Right renal pelvis (tissue), 4 donors: ENCODE results near the gene ABCB8. TPM values are rescaled to one million over a fixed set of nuclear protein-coding genes. Genes with fewer than 3 reads are reported as not detected.

ENCODE experiments used
- DNase-seq, 4 donors: peaks; one replicate each; pipeline ENCODE4 v3.0.0-alpha.2; 2013; ENCODE audit warnings: low read depth in 4 of 4, low spot score in 3 of 4, missing footprints in 1 of 4
- polyA plus RNA-seq, 4 donors: library from polyadenylated mRNA; unstranded; fragments of 120-200 nt; gene quantifications; one replicate each; pipeline ENCODE4 v1.2.1, GENCODE V29; 2013; ENCODE audit not compliant: insufficient read length in 4 of 4

ABCB8 gene
- polyA plus RNA-seq, 4 donors: 18.7 to 23.7 (median 21.3) TPM

GRCh38 chr7:151053096-151053495, 24.8 kb downstream of the ABCB8 start:
- no peak for DNase-seq

- DNase-seq: no peak
Observed at GRCh38 chr7:151053751-151054150, 25.5 kb downstream of the ABCB8 start.

- no peak for DNase-seq
Observed at GRCh38 chr7:151056283-151056665, 28.0 kb downstream of the ABCB8 start.

- DNase-seq: no peak
Observed at GRCh38 chr7:151056666-151057505, 28.6 kb downstream of the ABCB8 start.

- DNase-seq: no peak
Observed at GRCh38 chr7:151057506-151057988, 29.3 kb downstream of the ABCB8 start, which contains the start of gene CDK5. Gene CDK5 (minus strand): TSS chr7:151057897. CDS start chr7:151057848, 49 bp downstream.

GRCh38 chr7:151057989-151058780, 29.9 kb downstream of the ABCB8 start:
- DNase-seq: peak; percentile 95 to 99 (median 97)

GRCh38 chr7:151058781-151059366, 30.6 kb downstream of the ABCB8 start:
- peak in 1 of 4 donors; percentile 26 for DNase-seq

- DNase-seq: peak in 3 of 4 donors; percentile 65 to 73 (median 70)
Observed at GRCh38 chr7:151059367-151060112, 31.3 kb downstream of the ABCB8 start, which contains the start of gene SLC4A2. Gene SLC4A2 (plus strand): TSS chr7:151059589. CDS start chr7:151061988, 2,399 bp downstream.

- DNase-seq: no peak
Observed at GRCh38 chr7:151060113-151060415, 31.8 kb downstream of the ABCB8 start.

GRCh38 chr7:151060416-151061212, 32.4 kb downstream of the ABCB8 start:
- DNase-seq: no peak

GRCh38 chr7:151061213-151062110, 33.2 kb downstream of the ABCB8 start:
- no peak for DNase-seq

- DNase-seq: no peak
Observed at GRCh38 chr7:151062111-151062398, 33.8 kb downstream of the ABCB8 start.

GRCh38 chr7:151062399-151063211, 34.4 kb downstream of the ABCB8 start:
- DNase-seq: no peak

- DNase-seq: no peak
Observed at GRCh38 chr7:151063212-151063561, 34.9 kb downstream of the ABCB8 start.

- DNase-seq: no peak
Observed at GRCh38 chr7:151064454-151064853, 36.2 kb downstream of the ABCB8 start.

- no peak for DNase-seq
Observed at GRCh38 chr7:151064993-151065392, 36.7 kb downstream of the ABCB8 start.

GRCh38 chr7:151065516-151065915, 37.3 kb downstream of the ABCB8 start:
- DNase-seq: no peak
